ENCODE results near the gene ST8SIA1. TPM values are rescaled to one million over a fixed set of nuclear protein-coding genes. Genes with fewer than 3 reads are reported as not detected.

Gene ST8SIA1
- total and polyA plus RNA-seq, 2 of the 8 experiments (the other 6 are each of a cell fraction or from before 2014, with no cell fraction given), result 1.9 to 4.4 TPM

DNA sequence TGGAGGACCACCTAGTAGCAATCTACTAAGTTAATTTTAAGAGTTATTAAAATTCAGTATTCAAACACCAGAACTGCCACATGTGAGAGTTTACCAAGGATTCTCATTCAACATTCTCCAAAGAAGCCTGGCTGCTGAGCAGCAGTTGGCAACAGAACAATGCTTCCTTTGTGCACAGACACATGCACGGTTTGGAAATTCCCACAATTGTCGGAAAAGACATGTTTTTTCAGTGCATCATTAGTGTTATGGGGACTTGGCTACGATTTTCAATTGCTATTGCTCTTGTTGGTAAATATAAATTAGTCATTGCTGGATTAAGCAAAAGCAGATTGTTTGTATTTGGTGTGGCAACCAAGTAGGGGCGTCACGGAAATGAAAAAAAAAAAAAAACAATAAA, 22.2 kb downstream of the ST8SIA1 start (continued):
- TF ChIP-seq, protein P1, sequence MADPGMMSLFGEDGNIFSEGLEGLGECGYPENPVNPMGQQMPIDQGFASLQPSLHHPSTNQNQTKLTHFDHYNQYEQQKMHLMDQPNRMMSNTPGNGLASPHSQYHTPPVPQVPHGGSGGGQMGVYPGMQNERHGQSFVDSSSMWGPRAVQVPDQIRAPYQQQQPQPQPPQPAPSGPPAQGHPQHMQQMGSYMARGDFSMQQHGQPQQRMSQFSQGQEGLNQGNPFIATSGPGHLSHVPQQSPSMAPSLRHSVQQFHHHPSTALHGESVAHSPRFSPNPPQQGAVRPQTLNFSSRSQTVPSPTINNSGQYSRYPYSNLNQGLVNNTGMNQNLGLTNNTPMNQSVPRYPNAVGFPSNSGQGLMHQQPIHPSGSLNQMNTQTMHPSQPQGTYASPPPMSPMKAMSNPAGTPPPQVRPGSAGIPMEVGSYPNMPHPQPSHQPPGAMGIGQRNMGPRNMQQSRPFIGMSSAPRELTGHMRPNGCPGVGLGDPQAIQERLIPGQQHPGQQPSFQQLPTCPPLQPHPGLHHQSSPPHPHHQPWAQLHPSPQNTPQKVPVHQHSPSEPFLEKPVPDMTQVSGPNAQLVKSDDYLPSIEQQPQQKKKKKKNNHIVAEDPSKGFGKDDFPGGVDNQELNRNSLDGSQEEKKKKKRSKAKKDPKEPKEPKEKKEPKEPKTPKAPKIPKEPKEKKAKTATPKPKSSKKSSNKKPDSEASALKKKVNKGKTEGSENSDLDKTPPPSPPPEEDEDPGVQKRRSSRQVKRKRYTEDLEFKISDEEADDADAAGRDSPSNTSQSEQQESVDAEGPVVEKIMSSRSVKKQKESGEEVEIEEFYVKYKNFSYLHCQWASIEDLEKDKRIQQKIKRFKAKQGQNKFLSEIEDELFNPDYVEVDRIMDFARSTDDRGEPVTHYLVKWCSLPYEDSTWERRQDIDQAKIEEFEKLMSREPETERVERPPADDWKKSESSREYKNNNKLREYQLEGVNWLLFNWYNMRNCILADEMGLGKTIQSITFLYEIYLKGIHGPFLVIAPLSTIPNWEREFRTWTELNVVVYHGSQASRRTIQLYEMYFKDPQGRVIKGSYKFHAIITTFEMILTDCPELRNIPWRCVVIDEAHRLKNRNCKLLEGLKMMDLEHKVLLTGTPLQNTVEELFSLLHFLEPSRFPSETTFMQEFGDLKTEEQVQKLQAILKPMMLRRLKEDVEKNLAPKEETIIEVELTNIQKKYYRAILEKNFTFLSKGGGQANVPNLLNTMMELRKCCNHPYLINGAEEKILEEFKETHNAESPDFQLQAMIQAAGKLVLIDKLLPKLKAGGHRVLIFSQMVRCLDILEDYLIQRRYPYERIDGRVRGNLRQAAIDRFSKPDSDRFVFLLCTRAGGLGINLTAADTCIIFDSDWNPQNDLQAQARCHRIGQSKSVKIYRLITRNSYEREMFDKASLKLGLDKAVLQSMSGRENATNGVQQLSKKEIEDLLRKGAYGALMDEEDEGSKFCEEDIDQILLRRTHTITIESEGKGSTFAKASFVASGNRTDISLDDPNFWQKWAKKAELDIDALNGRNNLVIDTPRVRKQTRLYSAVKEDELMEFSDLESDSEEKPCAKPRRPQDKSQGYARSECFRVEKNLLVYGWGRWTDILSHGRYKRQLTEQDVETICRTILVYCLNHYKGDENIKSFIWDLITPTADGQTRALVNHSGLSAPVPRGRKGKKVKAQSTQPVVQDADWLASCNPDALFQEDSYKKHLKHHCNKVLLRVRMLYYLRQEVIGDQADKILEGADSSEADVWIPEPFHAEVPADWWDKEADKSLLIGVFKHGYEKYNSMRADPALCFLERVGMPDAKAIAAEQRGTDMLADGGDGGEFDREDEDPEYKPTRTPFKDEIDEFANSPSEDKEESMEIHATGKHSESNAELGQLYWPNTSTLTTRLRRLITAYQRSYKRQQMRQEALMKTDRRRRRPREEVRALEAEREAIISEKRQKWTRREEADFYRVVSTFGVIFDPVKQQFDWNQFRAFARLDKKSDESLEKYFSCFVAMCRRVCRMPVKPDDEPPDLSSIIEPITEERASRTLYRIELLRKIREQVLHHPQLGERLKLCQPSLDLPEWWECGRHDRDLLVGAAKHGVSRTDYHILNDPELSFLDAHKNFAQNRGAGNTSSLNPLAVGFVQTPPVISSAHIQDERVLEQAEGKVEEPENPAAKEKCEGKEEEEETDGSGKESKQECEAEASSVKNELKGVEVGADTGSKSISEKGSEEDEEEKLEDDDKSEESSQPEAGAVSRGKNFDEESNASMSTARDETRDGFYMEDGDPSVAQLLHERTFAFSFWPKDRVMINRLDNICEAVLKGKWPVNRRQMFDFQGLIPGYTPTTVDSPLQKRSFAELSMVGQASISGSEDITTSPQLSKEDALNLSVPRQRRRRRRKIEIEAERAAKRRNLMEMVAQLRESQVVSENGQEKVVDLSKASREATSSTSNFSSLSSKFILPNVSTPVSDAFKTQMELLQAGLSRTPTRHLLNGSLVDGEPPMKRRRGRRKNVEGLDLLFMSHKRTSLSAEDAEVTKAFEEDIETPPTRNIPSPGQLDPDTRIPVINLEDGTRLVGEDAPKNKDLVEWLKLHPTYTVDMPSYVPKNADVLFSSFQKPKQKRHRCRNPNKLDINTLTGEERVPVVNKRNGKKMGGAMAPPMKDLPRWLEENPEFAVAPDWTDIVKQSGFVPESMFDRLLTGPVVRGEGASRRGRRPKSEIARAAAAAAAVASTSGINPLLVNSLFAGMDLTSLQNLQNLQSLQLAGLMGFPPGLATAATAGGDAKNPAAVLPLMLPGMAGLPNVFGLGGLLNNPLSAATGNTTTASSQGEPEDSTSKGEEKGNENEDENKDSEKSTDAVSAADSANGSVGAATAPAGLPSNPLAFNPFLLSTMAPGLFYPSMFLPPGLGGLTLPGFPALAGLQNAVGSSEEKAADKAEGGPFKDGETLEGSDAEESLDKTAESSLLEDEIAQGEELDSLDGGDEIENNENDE (IDR thresholded peaks at IDR 0.05; ENCODE audit: insufficient replicate concordance, low read length), result no peak
